Putamen (tissue), 1 donor: ENCODE measurements around the gene C6orf118.

Source experiments
- DNase-seq: peaks from one replicate; pipeline ENCODE4 v3.0.0-alpha.2; 2016; ENCODE audit warnings: low spot score

The C6orf118 gene

DNA sequence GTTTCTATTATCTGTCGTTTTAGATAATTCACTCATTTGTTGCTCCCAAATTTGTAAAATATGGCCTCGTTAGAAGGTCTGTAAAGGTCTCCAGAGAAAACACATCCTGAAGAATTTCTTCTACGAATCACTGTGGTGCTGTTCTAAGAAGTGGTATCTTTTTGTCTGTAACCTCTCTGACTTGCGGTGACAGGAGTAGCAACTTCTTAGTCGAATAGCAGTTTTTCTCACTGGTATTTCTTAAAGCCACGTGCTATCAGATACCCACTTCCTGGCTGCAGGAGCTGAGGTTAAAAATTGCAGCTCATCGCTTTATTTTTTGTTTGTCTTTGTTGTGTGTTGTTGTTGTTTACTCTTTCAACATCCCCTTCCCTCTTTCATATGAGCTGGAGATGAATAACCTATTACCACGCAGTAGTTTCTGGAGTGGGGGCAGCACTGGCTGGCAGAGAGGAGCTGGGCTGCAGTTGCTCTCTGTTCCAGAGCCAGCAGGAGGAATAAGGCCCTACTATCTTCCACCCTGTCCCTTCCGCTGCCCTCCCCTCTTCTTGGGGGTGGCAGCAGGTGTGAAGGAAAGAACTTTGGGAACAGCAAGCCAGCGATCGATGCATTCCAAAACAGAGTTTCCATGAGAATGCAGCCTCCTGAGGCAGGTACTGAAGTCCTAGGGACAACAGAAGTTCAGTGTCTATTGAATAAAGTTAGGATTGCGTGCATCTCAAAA, 64.7 kb downstream of the C6orf118 start:
- no peak for DNase-seq

DNA sequence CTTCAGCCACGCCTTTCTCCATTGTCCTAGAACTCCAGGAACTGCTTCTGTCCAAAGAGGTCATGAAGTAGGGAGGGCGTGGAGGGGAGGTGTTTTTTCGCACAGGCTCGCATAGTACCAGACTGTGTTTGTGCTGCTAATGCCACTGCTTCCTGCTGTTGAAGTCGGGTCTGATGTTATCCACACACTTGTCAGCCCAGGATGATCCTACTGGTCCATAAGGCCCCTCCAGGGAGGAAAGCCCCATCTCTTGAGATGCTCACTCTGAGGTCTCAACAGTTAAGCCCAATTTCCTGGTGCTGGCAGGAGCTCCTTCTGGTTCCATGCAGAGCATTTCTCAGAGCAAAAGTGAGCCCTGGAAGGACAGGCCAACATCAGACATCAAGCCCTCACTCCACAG, 65.6 kb downstream of the C6orf118 start:
- no peak for DNase-seq

DNA sequence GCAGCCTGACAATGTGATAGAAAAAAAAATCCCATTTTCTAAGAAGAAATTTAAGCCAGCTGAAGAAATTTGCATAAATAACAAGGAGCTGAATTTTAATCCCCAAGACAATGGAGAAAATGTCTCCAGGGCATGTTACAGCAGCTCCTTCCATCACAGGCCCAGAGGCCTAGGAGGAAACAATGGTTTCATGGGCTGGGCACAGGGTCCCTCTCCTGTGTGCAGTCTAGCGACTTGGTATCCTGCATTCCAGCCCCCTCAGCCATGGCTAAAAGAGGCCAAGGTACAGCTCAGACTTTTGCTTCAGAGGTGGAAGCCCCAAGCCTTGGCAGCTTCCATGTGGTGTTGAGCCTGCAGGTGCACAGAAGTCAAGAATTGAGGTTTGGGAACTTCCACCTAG, 73.1 kb downstream of the C6orf118 start:
- DNase-seq = no peak

DNA sequence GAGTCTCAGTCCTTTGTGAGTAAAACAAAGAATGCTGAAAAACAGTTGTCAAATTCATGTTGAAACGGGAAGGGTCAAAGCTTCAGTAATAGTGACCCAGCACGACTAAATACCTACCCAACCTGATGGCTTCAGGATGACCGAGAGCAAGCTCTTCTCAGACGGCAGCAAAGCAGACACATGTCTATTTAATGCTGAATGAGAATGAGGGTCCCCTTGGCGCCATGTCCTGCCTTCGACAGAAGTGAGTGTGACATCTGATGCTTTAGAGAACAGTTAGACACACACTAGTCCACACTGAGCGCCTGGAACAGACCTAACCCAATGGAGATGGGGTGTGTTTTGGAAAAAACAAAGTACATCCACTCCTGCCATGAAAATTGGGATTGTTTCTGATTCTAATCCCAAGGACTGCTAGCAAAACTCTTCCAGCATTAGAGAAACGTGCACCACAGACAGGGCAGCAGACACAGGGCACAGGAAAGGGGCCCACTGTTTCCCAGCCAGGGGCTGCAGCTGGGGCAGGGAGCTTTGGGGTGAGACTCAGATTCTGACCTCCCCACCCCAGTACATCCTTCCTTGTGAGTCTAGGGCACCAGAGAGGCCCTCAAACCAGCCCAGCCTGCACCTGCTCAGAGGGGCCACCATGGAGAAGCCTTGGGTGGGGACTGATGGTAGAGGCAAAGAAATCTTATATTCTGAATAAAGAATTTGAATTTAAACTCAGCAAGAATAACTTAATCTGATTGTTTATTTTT, 76.5 kb downstream of the C6orf118 start:
- DNase-seq = no peak

DNA sequence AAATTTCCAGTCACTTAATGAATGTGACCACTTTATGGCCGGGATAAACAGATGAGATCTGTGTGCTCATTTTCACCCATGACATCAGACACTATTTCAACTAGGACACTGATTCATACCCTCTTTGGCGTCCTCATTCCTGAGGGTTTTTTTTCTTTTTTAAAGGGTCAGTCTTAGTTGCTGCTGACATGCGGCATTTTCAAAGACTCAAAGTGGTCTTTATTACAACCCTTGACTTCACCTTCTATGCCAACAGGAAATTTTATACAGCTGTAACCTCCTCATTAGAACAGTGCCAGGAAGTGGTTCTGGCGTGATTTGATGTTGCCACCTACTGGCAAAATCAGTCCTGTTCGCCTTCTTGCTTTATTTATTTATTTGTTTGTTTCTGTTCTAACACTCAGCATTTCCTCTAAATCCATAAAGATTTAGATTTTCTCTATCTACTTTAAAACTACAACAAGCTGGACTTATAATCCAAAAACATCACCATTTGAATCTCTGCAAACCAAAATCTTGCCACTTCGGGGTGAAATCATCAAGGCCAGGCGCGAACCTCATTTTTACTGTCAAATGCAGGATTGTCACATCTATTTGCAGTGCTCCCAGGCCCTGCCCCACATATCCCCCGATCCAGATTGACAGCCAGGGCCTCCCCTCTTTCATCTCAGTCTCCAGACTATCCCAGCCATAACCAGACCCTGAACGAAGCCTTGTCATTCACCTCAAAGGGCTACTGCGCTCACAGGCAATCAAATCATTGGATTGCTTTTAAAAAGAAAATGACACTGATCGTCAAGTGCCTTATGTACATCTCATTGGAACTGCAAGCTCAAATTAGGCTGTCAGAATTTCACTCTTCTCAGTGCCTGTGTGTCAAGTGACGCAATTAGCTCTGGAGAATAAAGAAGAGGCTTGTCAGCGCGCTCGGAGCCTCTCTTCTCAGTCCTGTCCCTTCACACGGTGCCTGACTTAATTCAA, 77.5 kb downstream of the C6orf118 start:
- peak; percentile 77 for DNase-seq

DNA sequence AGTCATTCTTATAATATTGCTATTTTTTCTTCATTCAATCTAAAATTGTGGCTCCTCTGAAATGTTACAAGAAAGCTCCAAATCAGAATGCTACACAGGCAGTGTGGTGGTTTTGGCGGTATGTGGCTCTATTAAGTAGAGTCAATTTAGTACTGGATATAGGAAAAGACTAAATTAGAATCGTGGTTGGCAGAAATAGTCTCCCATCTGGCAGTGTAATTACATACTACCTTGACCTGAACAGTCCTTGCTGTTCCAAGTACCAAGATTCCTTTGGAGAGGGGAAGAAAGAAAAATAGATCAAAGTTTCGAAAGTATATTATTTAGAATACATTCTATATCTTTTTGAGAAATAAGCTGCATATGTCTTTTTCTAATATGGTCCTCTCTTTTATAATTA, 78.2 kb downstream of the C6orf118 start:
- DNase-seq = no peak
